Measurements from ENCODE around the gene TRMT61B.

DNA sequence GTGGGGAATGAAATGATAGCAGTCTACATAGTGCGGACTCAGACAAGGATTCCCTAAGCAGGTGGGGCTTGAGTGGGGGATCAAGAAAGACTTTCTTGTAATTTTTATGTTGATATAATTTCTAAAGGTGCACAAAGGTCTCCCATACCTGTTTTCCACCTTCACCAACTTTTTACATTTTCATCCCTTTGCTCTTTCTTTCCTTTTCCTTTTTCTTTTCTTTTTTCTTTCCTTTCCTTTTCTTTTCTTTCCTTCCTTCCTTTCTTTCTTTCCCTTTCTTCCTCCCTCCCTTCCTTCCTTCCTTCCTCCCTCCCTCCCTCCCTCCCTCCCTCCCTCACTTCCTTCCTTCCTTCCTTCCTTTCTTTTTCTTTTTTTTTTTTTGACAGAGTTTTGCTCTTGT lies 10.1 kb upstream of the TRMT61B start:
- TF ChIP-seq POLR2A (IDR thresholded peaks at IDR 0.05; ENCODE audit: low read depth, low read length) (no peak), POLR2AphosphoS5 (IDR thresholded peaks at IDR 0.05; ENCODE audit: low read depth, low read length) (no peak), POU2F2 (IDR thresholded peaks at IDR 0.05; ENCODE audit: low read depth, low read length) (no peak), PAX5 (IDR thresholded peaks at IDR 0.05; ENCODE audit: insufficient read depth, low read length, severe bottlenecking) (no peak), TAF1 (IDR thresholded peaks at IDR 0.05; ENCODE audit: low read depth, low read length) (no peak)
